ENCODE results near the gene PLG.
"Not testable (repeated sequence)": the region's sequence is repeated elsewhere in the genome, so short reads cannot be mapped to it uniquely, and the experiment has no call there.

Gene PLG

DNA sequence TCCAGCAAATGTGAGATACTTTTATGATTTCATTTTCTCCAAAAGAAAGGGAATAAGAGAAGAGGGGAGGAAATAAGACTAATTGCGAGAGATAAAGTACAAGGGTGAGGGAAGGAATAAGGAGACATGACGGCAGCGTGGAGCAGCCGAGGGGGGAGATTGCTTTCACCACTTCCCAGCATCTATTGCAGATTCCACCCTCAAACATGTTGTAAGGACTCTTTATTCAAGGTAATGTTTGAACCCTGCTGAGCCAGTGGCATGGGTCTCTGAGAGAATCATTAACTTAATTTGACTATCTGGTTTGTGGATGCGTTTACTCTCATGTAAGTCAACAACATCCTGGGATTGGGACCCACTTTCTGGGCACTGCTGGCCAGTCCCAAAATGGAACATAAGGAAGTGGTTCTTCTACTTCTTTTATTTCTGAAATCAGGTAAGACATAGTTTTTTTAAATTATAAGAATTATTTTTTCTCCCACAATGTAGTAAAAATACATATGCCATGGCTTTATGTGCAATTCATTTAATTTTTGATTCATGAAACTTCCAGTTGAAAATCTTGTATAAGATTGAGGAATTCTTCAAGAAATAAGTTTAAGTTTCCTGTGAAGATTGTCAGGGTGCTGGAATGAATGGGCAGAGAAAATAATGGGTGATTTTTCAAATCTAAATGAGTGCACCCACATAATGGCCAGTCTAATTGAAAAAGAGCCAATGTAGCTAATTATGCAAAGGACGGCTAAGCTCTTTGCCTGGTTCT, at the start of gene PLG:
PLG (plus strand) TSS at position 327 of the 763 bp plus-strand sequence; CDS start at position 388, 61 bp downstream.
- not testable (repeated sequence) for DNase-seq

- no peak for DNase-seq
Measured at GRCh38 chr6:160659562-160659961, 42.5 kb upstream of the PLG start.

- no peak for DNase-seq
Measured at GRCh38 chr6:160661216-160661615, 40.8 kb upstream of the PLG start.

DNA sequence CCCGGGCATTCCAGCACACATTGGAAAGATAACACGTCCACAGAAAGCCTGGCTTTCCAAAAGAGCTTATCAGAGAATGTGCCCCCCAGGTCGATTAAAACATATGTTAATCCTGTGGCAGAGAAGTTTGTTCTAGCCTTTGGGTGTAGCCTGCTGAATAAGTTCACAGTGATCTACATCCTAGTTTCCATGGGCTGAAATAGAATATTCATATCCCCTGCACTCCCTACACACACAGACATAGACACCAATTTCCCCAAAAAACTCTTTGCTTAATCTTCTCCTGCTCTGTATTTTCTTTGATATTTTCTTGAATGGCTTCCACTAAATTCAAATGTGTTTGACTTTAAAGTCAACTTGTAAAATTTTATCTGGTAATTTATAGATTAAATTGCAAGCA, 39.6 kb upstream of the PLG start:
- no peak for DNase-seq

DNA sequence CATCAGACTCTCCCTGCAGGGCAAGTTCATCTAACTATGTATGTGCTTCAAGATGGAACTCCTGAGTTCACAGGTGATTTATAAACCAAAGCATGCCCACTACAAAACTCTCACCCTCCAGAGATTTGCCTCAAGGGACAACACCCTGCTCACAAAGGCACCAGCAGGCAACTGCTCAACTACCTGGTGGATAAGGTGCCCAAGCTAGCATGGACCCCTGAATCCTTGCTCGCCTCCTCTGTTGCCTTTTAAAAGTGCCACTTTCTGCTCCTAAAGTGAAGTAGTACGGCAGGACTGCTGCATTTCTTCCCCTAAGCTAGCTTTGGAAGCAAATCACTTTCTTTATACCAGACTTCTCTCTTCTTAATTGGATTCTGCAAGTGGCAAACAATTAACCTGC, 39.2 kb upstream of the PLG start:
- DNase-seq = no peak

DNA sequence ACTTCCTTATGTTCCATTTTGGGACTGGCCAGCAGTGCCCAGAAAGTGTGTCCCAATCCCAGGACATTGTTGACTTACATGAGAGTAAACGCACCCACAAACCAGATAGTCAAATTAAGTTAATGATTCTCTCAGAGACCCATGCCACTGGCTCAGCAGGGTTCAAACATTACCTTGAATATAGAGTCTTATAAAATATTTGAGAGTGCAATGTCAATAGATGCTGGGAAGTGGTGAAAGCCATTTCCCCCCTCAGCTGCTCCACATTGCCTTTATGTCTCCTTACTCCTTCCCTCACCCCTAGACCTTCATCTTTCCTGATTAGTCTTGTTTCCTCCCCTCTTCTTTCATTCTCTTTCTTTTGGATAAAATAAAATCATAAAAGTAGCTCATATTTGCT, 37.8 kb upstream of the PLG start, which contains the start of gene LPA:
LPA (minus strand) TSS at position 78 of the 400 bp plus-strand sequence; CDS start at position 17, 61 bp downstream.
- not testable (repeated sequence) for DNase-seq

- DNase-seq = no peak
Measured at GRCh38 chr6:160667639-160668481, 34.2 kb upstream of the PLG start.

DNA sequence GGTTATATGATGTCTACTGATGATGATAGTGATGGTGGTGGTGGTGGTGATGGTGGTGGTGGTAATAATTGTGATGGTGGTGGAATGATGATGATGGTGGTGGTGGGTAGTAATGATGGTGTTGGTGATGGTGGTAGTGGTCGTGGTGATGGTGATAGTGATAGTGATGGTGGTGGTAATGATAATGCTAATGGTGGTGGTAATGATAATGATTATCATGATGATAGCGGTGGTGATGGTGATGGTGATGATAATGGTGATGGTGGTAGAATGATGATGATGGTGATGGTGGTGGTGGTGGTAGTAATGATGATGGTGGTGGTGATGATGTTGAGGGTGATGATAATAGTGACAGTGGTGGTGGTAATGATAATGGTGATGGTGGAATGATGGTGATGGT, 33.5 kb upstream of the PLG start:
- DNase-seq = no peak

- DNase-seq = not testable (repeated sequence)
Measured at GRCh38 chr6:160676418-160676817, 25.6 kb upstream of the PLG start.

GRCh38 chr6:160678230-160678629, 23.8 kb upstream of the PLG start:
- no peak for DNase-seq

- no peak for DNase-seq
Measured at GRCh38 chr6:160678744-160679401, 23.2 kb upstream of the PLG start.

DNA sequence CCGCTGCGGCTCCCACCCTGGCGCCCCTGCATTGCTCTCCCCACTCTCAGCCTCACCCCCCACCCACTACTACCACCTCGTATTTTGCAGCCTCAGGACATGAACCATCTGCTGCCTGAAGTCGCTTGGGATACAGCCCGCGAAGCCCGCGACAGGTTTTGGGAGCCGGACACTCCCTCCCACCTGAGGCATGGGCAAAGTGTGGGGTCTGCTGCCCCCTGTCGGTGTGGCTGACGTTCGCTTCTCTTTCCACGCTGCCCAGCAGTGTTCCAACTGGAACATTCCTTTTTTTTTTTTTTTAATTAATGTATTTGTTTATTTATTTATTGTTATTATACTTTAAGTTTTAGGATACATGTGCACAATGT, 22.7 kb upstream of the PLG start:
- DNase-seq = no peak

- DNase-seq = not testable (repeated sequence)
Measured at GRCh38 chr6:160685101-160685761, 16.8 kb upstream of the PLG start.

DNA sequence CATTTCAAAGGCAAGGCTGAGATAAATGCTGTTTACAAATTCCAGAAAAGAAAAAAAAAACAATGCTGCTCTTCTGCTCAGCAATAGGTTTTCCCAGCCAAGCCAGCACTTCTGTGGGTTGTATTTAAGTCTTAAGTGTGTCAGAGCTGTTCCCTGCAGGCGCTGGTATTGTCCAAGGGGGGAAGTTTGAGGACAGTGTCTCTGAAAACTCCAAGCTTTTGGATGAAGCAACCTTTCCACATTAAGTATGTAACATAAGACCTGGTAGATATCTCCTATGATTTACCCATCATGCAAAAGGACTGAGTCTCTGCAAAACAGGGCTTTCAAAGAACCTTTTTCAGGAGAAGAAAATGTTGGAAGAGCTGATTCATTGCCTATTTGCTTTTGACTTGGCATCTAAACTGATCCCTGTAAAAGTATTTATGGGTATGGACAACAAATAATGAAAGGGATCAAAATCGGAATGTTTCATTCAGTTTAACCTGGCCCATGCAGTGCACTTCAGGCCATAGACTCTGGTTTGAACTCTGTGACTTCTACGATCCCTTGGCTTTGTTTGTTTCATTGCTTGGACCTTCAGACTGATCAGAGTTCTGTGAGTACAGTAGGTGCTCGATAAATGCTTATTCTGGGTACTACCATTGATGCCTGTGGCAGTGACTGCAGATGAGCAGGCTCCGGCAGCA, 16.1 kb upstream of the PLG start:
- no peak for DNase-seq

GRCh38 chr6:160690458-160690857, 11.6 kb upstream of the PLG start:
- DNase-seq = no peak

GRCh38 chr6:160691617-160692016, 10.4 kb upstream of the PLG start:
- DNase-seq = no peak

DNA sequence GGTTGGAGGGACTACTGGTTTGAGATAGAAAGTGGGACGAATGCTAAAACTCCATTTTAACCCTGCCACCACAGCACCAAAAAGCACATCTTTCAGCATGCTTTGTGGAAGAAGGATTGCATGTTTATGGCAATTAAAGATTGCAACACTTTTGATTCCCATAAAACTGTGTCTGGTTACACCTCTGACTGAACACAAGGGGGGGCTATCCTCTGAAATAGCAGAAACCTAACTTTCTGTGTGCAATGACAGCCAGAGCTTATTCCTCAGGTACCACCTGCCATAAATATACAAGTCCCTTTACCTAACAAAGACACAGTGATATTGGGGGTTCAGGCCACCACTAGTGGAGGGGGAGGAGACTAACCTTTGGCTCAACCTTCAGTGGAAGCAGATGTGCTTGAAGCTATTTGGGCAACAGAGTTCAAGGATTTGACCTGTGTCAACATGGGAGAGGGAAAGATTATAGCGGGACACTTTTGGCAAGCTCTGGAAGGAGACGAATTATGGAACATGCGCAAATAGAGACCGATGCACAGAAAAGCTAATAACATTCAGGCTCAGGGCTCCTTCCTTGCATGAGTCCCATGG, 9.6 kb upstream of the PLG start:
- DNase-seq = no peak

DNA sequence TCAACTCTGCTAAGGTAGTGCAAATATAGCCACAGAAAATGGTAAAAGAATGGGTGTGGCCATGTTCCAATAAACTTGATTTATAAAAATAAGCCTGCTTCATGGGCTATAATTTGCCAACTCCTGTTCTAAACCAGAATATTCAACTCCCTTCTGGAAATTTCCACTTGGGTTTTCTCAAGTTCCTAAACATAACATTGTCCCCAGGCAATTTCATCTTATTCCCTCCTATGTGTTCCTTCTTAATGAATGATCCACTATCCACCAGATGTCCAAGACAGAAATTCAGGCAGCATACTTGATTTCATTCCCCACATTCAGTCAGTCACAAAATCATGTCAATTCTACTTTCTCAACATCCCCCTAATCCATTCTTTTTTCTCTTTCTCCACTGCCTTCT, 7.0 kb upstream of the PLG start:
- not testable (repeated sequence) for DNase-seq

DNA sequence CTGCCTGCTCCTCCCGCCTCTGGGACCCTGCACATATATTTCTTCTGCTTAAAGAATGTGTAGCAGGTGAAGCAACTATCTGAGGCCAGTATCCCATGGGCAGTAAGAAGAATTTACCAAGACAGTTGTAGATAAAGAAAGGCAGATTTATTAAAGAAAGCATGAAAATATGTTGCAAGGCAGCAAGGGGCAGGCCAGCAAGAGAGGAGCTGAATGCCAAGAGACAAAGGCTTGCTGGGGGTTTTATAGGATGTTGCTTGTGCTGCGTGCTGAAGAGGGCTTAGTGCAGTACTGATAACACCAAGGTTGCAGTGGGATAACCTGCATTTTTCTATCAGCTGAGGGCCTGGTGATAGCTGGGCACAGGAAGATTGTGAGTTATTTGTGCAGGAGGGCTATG, 6.4 kb upstream of the PLG start:
- DNase-seq = not testable (repeated sequence)

DNA sequence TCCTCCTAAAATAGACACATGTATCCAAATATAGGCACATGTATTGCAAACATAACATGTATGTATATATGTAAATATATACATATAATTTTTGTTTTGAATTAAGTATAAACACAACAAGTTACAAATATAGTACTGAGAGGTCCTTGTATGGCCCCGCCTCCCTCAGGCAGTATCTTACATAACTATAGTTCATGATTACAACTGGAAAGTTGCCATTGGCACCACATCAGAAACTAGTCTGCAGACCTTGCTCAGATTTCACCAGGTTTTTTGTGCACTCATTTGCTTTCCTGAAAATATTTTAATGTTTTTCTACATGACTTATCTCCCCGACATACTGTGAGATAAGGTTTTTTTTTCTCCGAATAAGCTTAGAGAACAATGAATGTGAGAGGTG, 5.2 kb upstream of the PLG start:
- DNase-seq = not testable (repeated sequence)

DNA sequence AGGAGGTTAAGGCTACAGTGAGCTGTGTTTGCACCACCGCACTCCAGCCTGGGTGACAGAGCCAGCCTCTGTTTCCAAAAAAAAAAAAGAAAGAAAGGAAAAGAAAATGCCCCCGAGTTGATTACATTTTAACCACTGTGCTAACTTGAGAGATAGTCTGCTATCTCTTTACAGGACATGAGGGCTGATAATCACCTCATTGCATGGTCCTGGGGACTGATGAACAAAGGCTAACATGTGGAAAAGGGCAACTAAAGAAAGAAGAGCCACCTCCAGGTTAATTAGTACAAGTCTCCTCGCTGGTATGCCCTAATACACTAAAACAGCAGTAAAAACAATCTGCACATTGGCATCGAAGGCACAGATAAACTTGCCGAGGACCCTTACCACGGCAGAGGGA, 4.2 kb upstream of the PLG start:
- no peak for DNase-seq

DNA sequence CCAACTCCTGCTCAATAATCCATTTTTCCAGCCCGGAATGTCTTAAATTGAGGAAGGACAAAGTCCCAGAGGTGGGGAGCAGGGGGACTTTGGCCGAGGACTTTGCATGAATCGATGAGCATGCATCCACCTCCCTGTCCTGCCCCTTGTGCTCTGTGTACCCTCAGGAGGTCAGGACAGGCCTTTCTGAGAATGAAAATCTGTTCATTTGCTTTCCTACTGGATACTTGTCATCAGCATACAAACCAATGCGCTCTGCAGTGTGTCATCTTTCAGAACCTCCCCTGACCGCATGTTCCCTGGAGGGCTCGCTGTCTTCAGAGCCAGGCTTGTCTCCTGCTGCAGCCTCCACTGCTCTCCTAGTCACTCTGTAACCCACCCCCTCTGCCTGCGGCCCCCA, 2.6 kb downstream of the PLG start:
- DNase-seq = not testable (repeated sequence)
